Measurements from ENCODE around the gene LCN9. TPM values are rescaled to one million over a fixed set of nuclear protein-coding genes. Genes with fewer than 3 reads are reported as not detected.

The LCN9 gene, protein sequence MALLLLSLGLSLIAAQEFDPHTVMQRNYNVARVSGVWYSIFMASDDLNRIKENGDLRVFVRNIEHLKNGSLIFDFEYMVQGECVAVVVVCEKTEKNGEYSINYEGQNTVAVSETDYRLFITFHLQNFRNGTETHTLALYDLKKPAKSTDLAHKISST
- 2.4 and 6.6 TPM in 2 replicates for total RNA-seq (ENCODE audit: low replicate concordance)

DNA sequence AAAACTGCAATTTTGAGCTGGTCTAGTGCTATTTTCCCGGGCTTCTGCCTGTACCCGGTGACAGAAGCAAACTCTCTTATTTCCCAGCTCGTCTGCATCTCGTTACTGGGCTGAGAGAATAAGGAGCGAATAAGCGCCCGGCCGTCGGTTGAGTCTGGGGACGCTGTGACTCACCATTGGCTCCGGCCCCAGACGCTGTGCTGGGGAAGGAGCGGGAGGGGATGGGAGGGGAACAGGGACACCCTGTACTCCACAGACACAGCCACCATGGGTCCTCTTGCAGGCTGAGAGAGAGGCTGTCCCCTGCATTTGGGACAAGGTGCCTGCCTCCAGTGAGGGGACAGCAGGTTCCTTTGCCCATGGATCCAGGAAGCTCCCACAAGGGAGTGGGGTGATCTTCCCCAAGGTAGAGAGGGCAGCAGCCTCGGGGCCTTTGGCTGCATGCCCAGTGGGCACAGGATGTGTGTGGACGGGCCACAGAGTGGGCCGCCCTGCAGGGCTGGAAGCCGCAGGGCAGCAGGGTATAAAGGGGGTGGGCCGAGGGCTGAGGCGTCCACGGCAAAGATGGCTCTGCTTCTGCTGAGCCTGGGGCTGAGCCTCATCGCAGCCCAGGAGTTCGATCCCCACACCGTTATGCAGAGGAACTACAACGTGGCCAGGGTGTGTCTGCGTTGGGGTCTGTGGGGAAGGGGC is at the start of gene LCN9:
TSS of gene LCN9 (plus strand) at position 552 of the 693 bp plus-strand sequence. CDS start at position 565, 13 bp downstream.
- H3K27me3 ChIP-seq, result no peaks in the 10 kb centered on the region
- H3F3A ChIP-seq (ENCODE audit: low read depth), result peaks cover 6% of the 10 kb centered on the region
- H3K4me1 Mint-ChIP-seq, result peaks cover 30% of the 10 kb centered on the region
- H4K20me1 ChIP-seq (ENCODE audit: low read depth), result no peaks in the 10 kb centered on the region
- H3K36me3 ChIP-seq, result no peaks in the 10 kb centered on the region
- H3K9ac ChIP-seq, result no peak within 1 kb of the TSS
- no peak within 1 kb of the TSS for H2AFZ ChIP-seq (replicated peaks)
- peak within 1 kb of the TSS; percentile 14 for H3K27ac ChIP-seq
- TF ChIP-seq, protein P1, sequence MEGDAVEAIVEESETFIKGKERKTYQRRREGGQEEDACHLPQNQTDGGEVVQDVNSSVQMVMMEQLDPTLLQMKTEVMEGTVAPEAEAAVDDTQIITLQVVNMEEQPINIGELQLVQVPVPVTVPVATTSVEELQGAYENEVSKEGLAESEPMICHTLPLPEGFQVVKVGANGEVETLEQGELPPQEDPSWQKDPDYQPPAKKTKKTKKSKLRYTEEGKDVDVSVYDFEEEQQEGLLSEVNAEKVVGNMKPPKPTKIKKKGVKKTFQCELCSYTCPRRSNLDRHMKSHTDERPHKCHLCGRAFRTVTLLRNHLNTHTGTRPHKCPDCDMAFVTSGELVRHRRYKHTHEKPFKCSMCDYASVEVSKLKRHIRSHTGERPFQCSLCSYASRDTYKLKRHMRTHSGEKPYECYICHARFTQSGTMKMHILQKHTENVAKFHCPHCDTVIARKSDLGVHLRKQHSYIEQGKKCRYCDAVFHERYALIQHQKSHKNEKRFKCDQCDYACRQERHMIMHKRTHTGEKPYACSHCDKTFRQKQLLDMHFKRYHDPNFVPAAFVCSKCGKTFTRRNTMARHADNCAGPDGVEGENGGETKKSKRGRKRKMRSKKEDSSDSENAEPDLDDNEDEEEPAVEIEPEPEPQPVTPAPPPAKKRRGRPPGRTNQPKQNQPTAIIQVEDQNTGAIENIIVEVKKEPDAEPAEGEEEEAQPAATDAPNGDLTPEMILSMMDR (IDR thresholded peaks at IDR 0.05), result no peak
- no peak for TF ChIP-seq EZH2 (IDR thresholded peaks at IDR 0.05)
- no peak for TF ChIP-seq EZH2phosphoT487 (IDR thresholded peaks at IDR 0.05)
- H3K27me3 Mint-ChIP-seq (ENCODE audit: insufficient read depth, low read depth), result peaks cover 14% of the 10 kb centered on the region
- H3K4me3 ChIP-seq, result no peak within 1 kb of the TSS
- H3K4me1 ChIP-seq, result peaks cover 13% of the 10 kb centered on the region
- DNase-seq (ENCODE audit: low spot score), result no peak
- no peaks in the 10 kb centered on the region for H3K9me3 ChIP-seq (ENCODE audit: low read depth)
- H3K4me3 Mint-ChIP-seq, result peak within 1 kb of the TSS; percentile 20
- H3K79me2 ChIP-seq (ENCODE audit: low read depth), result no peaks in the 10 kb centered on the region
- peaks cover 2% of the 10 kb centered on the region for H3K9me3 Mint-ChIP-seq
- H3K36me3 Mint-ChIP-seq, result no peaks in the 10 kb centered on the region
- H3K27ac Mint-ChIP-seq, result peak within 1 kb of the TSS; percentile 99
- no peak within 1 kb of the TSS for H3K4me2 ChIP-seq

DNA sequence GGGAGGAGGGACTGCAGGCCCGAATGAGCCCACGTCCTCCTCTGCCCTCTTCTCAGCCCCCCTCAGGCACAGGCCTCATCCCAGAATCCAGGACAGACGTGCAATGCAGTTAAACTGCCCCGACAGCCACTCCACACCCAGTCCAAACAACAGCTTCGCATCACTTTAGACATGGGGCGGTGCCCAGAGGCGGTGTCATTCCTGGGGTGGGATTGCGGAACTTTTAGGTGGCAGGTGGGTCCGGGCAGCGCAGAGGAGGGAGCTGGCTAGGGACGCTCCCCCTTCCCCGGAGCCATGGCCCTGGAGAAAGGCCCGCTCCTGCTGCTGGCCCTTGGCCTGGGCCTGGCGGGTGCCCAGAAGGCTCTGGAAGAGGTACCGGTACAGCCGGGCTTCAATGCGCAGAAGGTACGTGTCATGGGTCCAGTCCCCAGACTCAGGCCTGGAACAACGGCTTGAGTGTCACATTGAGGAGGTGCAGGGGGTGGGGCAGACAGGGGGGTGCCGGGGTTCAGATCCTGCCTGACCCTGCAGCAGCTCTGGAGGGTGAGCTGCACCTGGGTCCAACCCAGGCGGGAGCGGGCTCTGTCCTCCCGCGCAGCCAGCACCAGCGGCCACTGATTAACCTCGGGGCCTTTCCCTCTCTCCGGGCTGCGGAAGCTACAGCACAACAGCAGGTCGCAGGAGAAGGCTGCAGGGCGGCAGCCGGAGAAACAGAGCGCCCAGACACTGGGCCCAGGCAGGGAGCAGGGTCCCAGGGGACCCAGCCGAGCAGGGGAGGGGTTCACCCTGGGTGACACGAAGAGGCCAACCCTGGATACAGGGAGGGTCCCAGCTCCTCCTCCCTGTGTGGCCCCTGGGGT is 48.9 kb upstream of the LCN9 start:
- Histone ChIP-seq H2AFZ (replicated peaks) (no peak overlapping the region), H3K9me3 (ENCODE audit: low read depth) (no peaks in the 10 kb centered on the region), H3K36me3 (no peaks in the 10 kb centered on the region), H4K20me1 (ENCODE audit: low read depth) (no peaks in the 10 kb centered on the region), H3K4me2 (no peak overlapping the region), H3K27ac (no peak overlapping the region), H3K27me3 (no peaks in the 10 kb centered on the region), H3K4me1 (no peaks in the 10 kb centered on the region), H3K79me2 (ENCODE audit: low read depth) (no peaks in the 10 kb centered on the region), H3F3A (ENCODE audit: low read depth) (no peaks in the 10 kb centered on the region), H3K9ac (no peak overlapping the region), H3K4me3 (no peak overlapping the region)
- no peak overlapping the region for H3K4me3 Mint-ChIP-seq
- no peaks in the 10 kb centered on the region for H3K4me1 Mint-ChIP-seq
- TF ChIP-seq, protein P1 (IDR thresholded peaks at IDR 0.05), result no peak
- TF ChIP-seq EZH2phosphoT487 (IDR thresholded peaks at IDR 0.05), result no peak
- no peak for TF ChIP-seq EZH2 (IDR thresholded peaks at IDR 0.05)
- DNase-seq (ENCODE audit: low spot score), result no peak
- H3K36me3 Mint-ChIP-seq, result no peaks in the 10 kb centered on the region
- no peak overlapping the region for H3K27ac Mint-ChIP-seq
- H3K9me3 Mint-ChIP-seq, result no peaks in the 10 kb centered on the region
- peaks cover 5% of the 10 kb centered on the region for H3K27me3 Mint-ChIP-seq (ENCODE audit: insufficient read depth, low read depth)

DNA sequence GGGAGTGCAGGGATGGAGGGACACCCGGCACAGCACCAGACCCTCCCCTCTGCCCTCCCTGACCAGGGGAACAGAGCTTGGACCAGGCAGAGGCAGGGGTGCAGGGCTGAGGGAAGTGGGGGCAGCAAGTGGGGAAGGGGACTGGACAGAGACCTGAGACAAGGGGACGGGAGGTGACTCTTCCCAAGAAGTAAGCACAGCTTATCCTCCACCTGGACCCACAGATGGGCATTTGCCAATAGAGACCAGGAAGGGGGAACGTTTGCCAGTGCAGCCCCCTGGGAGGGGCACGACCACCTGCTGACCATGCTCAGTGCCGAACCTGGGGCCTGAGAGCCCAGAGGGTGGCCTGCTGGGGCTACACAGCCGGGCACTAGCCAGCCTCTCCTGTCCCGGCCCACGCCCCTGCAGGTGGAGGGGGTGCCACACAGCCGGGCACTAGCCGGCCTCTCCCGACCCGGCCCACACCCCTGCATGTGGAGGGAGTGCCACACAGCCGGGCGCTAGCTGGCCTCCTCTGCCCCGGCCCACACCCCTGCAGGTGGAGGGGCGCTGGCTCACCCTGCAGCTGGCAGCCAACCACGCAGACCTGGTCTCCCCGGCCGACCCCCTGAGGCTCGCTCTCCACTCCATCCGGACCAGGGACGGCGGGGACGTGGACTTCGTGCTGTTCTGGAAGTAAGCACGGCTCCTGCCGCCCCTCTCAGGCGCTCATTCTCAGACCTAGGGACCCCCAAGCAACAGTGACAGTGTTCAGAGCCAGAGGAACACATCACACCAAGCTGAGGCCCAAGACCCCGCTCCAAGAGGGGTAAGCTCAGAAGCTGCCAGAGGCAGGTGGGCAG is 48.1 kb upstream of the LCN9 start:
- no peaks in the 10 kb centered on the region for H4K20me1 ChIP-seq (ENCODE audit: low read depth)
- TF ChIP-seq EZH2 (IDR thresholded peaks at IDR 0.05) (no peak), EZH2phosphoT487 (IDR thresholded peaks at IDR 0.05) (no peak)
- TF ChIP-seq, protein P1 (IDR thresholded peaks at IDR 0.05), result no peak

More for the DNA sequence above, 48.1 kb upstream of the LCN9 start:
- Mint-ChIP-seq H3K4me1 (no peaks in the 10 kb centered on the region), H3K4me3 (no peak overlapping the region), H3K36me3 (no peaks in the 10 kb centered on the region), H3K27me3 (ENCODE audit: insufficient read depth, low read depth) (peaks cover 5% of the 10 kb centered on the region), H3K27ac (no peak overlapping the region), H3K9me3 (no peaks in the 10 kb centered on the region)
- Histone ChIP-seq H3F3A (ENCODE audit: low read depth) (no peaks in the 10 kb centered on the region), H3K27ac (no peak overlapping the region), H2AFZ (replicated peaks) (no peak overlapping the region), H3K27me3 (no peaks in the 10 kb centered on the region), H3K4me2 (no peak overlapping the region), H3K9me3 (ENCODE audit: low read depth) (no peaks in the 10 kb centered on the region), H3K79me2 (ENCODE audit: low read depth) (no peaks in the 10 kb centered on the region), H3K4me1 (no peaks in the 10 kb centered on the region), H3K36me3 (no peaks in the 10 kb centered on the region), H3K4me3 (no peak overlapping the region), H3K9ac (no peak overlapping the region)
- no peak for DNase-seq (ENCODE audit: low spot score)

All from neural progenitor cell (in vitro differentiated cells).